Measurements from ENCODE around the gene DIABLO.

- TF ChIP-seq CTCF (IDR thresholded peaks at IDR 0.05; ENCODE audit: low read length) (no peak), EZH2 (optimal IDR thresholded peaks at IDR 0.05; ENCODE audit: low read depth, low read length) (no peak)
Observed at GRCh38 chr12:122225683-122226365, at the start of gene DIABLO.

All from MM.1S (cell line).